ENCODE measurements around the gene XIRP2. TPM values are rescaled to one million over a fixed set of nuclear protein-coding genes. Genes with fewer than 3 reads are reported as not detected.

XIRP2 gene
- total RNA-seq, 1 donor from 2014 or later: 0.29 TPM

GRCh38 chr2:167182403-167182802, 294.1 kb downstream of the XIRP2 start:
- H3K36me3 ChIP-seq (ENCODE audit: control insufficient read depth, insufficient read depth, low read length): no peaks in the 10 kb centered on the region
- TF ChIP-seq CTCF (IDR thresholded peaks at IDR 0.05; ENCODE audit: insufficient read depth, low read length, poor library complexity, severe bottlenecking): no peak
- DNase-seq (ENCODE audit: low read depth): no peak
- H3K4me3 ChIP-seq (ENCODE audit: low read depth, low read length): no peak overlapping the region
- no peaks in the 10 kb centered on the region for H3K27me3 ChIP-seq (ENCODE audit: control insufficient read depth, insufficient read depth, low read length)

- no peaks in the 10 kb centered on the region for H3K36me3 ChIP-seq (ENCODE audit: control insufficient read depth, insufficient read depth, low read length)
- TF ChIP-seq CTCF (IDR thresholded peaks at IDR 0.05; ENCODE audit: insufficient read depth, low read length, poor library complexity, severe bottlenecking): no peak
- H3K4me3 ChIP-seq (ENCODE audit: low read depth, low read length): no peak overlapping the region
- H3K27me3 ChIP-seq (ENCODE audit: control insufficient read depth, insufficient read depth, low read length): no peaks in the 10 kb centered on the region
- DNase-seq (ENCODE audit: low read depth): no peak
Measured at GRCh38 chr2:167183931-167184330, 295.7 kb downstream of the XIRP2 start.

GRCh38 chr2:167186465-167186864, 298.2 kb downstream of the XIRP2 start:
- Histone ChIP-seq H3K4me3 (ENCODE audit: low read depth, low read length) (no peak overlapping the region), H3K36me3 (ENCODE audit: control insufficient read depth, insufficient read depth, low read length) (no peaks in the 10 kb centered on the region), H3K27me3 (ENCODE audit: control insufficient read depth, insufficient read depth, low read length) (no peaks in the 10 kb centered on the region)
- DNase-seq (ENCODE audit: low read depth): no peak
- TF ChIP-seq CTCF (IDR thresholded peaks at IDR 0.05; ENCODE audit: insufficient read depth, low read length, poor library complexity, severe bottlenecking): no peak

GRCh38 chr2:167187049-167187727, 298.9 kb downstream of the XIRP2 start:
- H3K27me3 ChIP-seq (ENCODE audit: control insufficient read depth, insufficient read depth, low read length): no peaks in the 10 kb centered on the region
- no peak for TF ChIP-seq CTCF (IDR thresholded peaks at IDR 0.05; ENCODE audit: insufficient read depth, low read length, poor library complexity, severe bottlenecking)
- no peak overlapping the region for H3K4me3 ChIP-seq (ENCODE audit: low read depth, low read length)
- no peaks in the 10 kb centered on the region for H3K36me3 ChIP-seq (ENCODE audit: control insufficient read depth, insufficient read depth, low read length)
- no peak for DNase-seq (ENCODE audit: low read depth)

GRCh38 chr2:167187978-167188967, 300.0 kb downstream of the XIRP2 start:
- H3K4me3 ChIP-seq (ENCODE audit: low read depth, low read length): no peak overlapping the region
- no peak for DNase-seq (ENCODE audit: low read depth)
- no peaks in the 10 kb centered on the region for H3K27me3 ChIP-seq (ENCODE audit: control insufficient read depth, insufficient read depth, low read length)
- no peak for TF ChIP-seq CTCF (IDR thresholded peaks at IDR 0.05; ENCODE audit: insufficient read depth, low read length, poor library complexity, severe bottlenecking)
- H3K36me3 ChIP-seq (ENCODE audit: control insufficient read depth, insufficient read depth, low read length): no peaks in the 10 kb centered on the region
